WTC11 (cell line): ENCODE measurements around the gene CNOT1. TPM values are rescaled to one million over a fixed set of nuclear protein-coding genes. Genes with fewer than 3 reads are reported as not detected.

Source experiments
- ATAC-seq: fragments of 200-7000 bp; cut with Tn5 transposase; 2 replicates; pipeline ENCODE4 v1.10.0; 2021; ENCODE audit warnings: mild to moderate bottlenecking, moderate library complexity
- CTCF ChIA-PET: fragments of 300-600 bp; sonication (Branson Sonifier 250); formaldehyde crosslinking; loops from one replicate; lab custom pipeline; 2021; ENCODE audit warnings: antibody characterized with exemption; lab: Charles Lee
- POLR2A ChIA-PET: fragments of 350-600 bp; sonication (Branson Sonifier 250); formaldehyde crosslinking; loops from one replicate; lab custom pipeline; 2021; ENCODE audit warnings: antibody characterized with exemption; lab: Charles Lee
- DNase-seq: peaks from one replicate; pipeline ENCODE4 v3.0.0; 2021; ENCODE audit warnings: low spot score
- H3K27ac Mint-ChIP-seq: 2 replicates; pipeline ENCODE4 v1.8.0; 2021; ENCODE audit warnings: mixed read lengths
- H3K27me3 Mint-ChIP-seq: 2 replicates; pipeline ENCODE4 v1.8.0; 2021; ENCODE audit warnings: low read depth, mild to moderate bottlenecking, moderate library complexity, mixed read lengths
- H3K36me3 Mint-ChIP-seq: 2 replicates; pipeline ENCODE4 v1.8.0; 2021; ENCODE audit warnings: mixed read lengths
- H3K4me1 Mint-ChIP-seq: 2 replicates; pipeline ENCODE4 v1.8.0; 2022; ENCODE audit warnings: mixed read lengths
- H3K4me3 Mint-ChIP-seq: 2 replicates; pipeline ENCODE4 v1.8.0; 2021; ENCODE audit warnings: mild to moderate bottlenecking, moderate library complexity, mixed read lengths
- H3K9me3 Mint-ChIP-seq: 2 replicates; pipeline ENCODE4 v1.8.0; 2021; ENCODE audit warnings: mixed read lengths
- ATF6 ChIP-seq: sonication (generic); formaldehyde crosslinking; IDR thresholded peaks from 2 replicates; pipeline ENCODE4 v1.8.1; 2023; ENCODE audit warnings: mild to moderate bottlenecking, missing genetic modification reagents
- CREB1 ChIP-seq: sonication (generic); formaldehyde crosslinking; IDR thresholded peaks from 2 replicates; pipeline ENCODE4 v1.8.0; 2023; ENCODE audit warnings: mild to moderate bottlenecking, missing genetic modification reagents
- CREM ChIP-seq: sonication (generic); formaldehyde crosslinking; IDR thresholded peaks from 2 replicates; pipeline ENCODE4 v1.8.1; 2022; ENCODE audit warnings: mild to moderate bottlenecking, missing genetic modification reagents, moderate library complexity
- ELF4 ChIP-seq: sonication (generic); formaldehyde crosslinking; IDR thresholded peaks from 2 replicates; pipeline ENCODE4 v1.8.1; 2022; ENCODE audit warnings: low read depth, mild to moderate bottlenecking, moderate library complexity, missing genetic modification reagents
- JAZF1 ChIP-seq: fragments of 250-450 bp; sonication (Bioruptor Pico); IDR thresholded peaks from 2 replicates; pipeline ENCODE4 v1.9.0; 2021; ENCODE audit warnings: moderate library complexity, mild to moderate bottlenecking, inconsistent platforms
- MAX ChIP-seq: sonication (generic); formaldehyde crosslinking; IDR thresholded peaks from 2 replicates; pipeline ENCODE4 v1.8.0; 2022; ENCODE audit warnings: mild to moderate bottlenecking, missing genetic modification reagents
- PRDM15 ChIP-seq: sonication (generic); formaldehyde crosslinking; IDR thresholded peaks from 2 replicates; pipeline ENCODE4 v1.8.0; 2022; ENCODE audit warnings: missing genetic modification reagents
- RELA ChIP-seq: sonication (generic); formaldehyde crosslinking; IDR thresholded peaks from 2 replicates; pipeline ENCODE4 v1.8.1; 2022; ENCODE audit warnings: missing genetic modification reagents, mild to moderate bottlenecking, borderline replicate concordance
- SP1 ChIP-seq: sonication (generic); formaldehyde crosslinking; conservative IDR thresholded peaks from 2 replicates; pipeline ENCODE4 v1.8.1; 2022; ENCODE audit warnings: missing genetic modification reagents
- TEAD4 ChIP-seq: sonication (generic); formaldehyde crosslinking; IDR thresholded peaks from 2 replicates; pipeline ENCODE4 v1.8.0; 2022; ENCODE audit warnings: mild to moderate bottlenecking, missing genetic modification reagents
- USF1 ChIP-seq: sonication (generic); formaldehyde crosslinking; IDR thresholded peaks from 2 replicates; pipeline ENCODE4 v1.8.0; 2022; ENCODE audit warnings: mild to moderate bottlenecking, missing genetic modification reagents
- USF2 ChIP-seq: sonication (generic); formaldehyde crosslinking; IDR thresholded peaks from 2 replicates; pipeline ENCODE4 v1.8.1; 2023; ENCODE audit warnings: mild to moderate bottlenecking, missing genetic modification reagents, moderate library complexity
- ZNF219 ChIP-seq: sonication (generic); formaldehyde crosslinking; IDR thresholded peaks from 2 replicates; pipeline ENCODE4 v1.8.0; 2023; ENCODE audit warnings: missing genetic modification reagents, mild to moderate bottlenecking, borderline replicate concordance
- ZNF396 ChIP-seq: fragments of 250-450 bp; sonication (Bioruptor Pico); IDR thresholded peaks from 2 replicates; pipeline ENCODE4 v1.8.0; 2021; ENCODE audit warnings: mild to moderate bottlenecking, moderate library complexity, borderline replicate concordance
- ZNF416 ChIP-seq: fragments of 250-450 bp; sonication (Bioruptor Pico); IDR thresholded peaks from 2 replicates; pipeline ENCODE4 v1.9.0; 2021; ENCODE audit warnings: mild to moderate bottlenecking, inconsistent platforms
- ZNF425 ChIP-seq: fragments of 250-450 bp; sonication (Bioruptor Pico); conservative IDR thresholded peaks from 2 replicates; pipeline ENCODE4 v1.9.0; 2021; ENCODE audit warnings: mild to moderate bottlenecking
- total RNA-seq: library from RNA; stranded (reverse); gene quantifications from 3 replicates; pipeline ENCODE4 v1.2.3, GENCODE V29; 2021
- TF ChIP-seq, protein P1 (sequence below): sonication (generic); formaldehyde crosslinking; IDR thresholded peaks from 2 replicates; pipeline ENCODE4 v1.8.1; 2023; ENCODE audit warnings: mild to moderate bottlenecking, missing genetic modification reagents

CNOT1 gene
- total RNA-seq, 1 experiment from 2014 or later = 314 TPM

- TF ChIP-seq CREM (CRISPR knock-in tag) = no peak
- no peak for TF ChIP-seq CREB1 (CRISPR knock-in tag)
- TF ChIP-seq RELA (CRISPR knock-in tag) = no peak
- no peak for TF ChIP-seq USF1 (CRISPR knock-in tag)
- TF ChIP-seq, protein P1, sequence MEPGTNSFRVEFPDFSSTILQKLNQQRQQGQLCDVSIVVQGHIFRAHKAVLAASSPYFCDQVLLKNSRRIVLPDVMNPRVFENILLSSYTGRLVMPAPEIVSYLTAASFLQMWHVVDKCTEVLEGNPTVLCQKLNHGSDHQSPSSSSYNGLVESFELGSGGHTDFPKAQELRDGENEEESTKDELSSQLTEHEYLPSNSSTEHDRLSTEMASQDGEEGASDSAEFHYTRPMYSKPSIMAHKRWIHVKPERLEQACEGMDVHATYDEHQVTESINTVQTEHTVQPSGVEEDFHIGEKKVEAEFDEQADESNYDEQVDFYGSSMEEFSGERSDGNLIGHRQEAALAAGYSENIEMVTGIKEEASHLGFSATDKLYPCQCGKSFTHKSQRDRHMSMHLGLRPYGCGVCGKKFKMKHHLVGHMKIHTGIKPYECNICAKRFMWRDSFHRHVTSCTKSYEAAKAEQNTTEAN (CRISPR knock-in tag) = no peak
- TF ChIP-seq ZNF425 = no peak
- TF ChIP-seq USF2 (CRISPR knock-in tag) = no peak
- no peak for TF ChIP-seq ATF6 (CRISPR knock-in tag)
- TF ChIP-seq SP1 (CRISPR knock-in tag) = no peak
- TF ChIP-seq JAZF1 (CRISPR knock-in tag) = no peak
- TF ChIP-seq MAX (CRISPR knock-in tag) = no peak
Observed at GRCh38 chr16:58624209-58624608, 5.4 kb downstream of the CNOT1 start (continued).

DNA sequence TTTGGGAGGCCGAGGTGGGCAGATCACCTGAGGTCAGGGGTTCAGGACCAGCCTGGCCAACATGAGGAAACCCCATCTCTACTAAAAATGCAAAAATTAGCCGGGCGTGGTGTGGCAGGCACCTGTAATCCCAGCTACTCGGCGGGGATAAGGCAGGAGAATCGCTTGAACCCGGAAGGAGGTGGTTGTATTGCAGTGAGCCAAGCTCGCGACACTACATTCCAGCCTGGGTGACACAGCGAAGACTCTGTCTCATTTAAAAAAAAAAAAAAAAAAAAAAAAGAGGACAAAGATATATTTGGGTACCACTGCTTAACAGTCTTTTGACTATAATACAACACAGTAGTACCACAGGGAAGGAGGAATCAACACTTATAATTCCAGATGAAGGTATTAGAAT is 9.2 kb downstream of the CNOT1 start:
- TF ChIP-seq ZNF219 (CRISPR knock-in tag) (no peak), ELF4 (0 out of 2 replicates have a peak, but pooled peaks have one; percentile 55), PRDM15 (CRISPR knock-in tag) (no peak), ZNF396 (CRISPR knock-in tag) (no peak), ZNF416 (CRISPR knock-in tag) (no peak), TEAD4 (CRISPR knock-in tag) (no peak)
- TF ChIP-seq, all 79 proteins: peak for 1
- ChIA-PET CTCF (no interaction called here), POLR2A (interaction anchor here (0.6 kb wide), 3 partner anchors 19 to 602 kb away, joined by 3 to 5 read pairs (median 4); no protein-coding TSS in a partner anchor)
- H3K4me1 Mint-ChIP-seq = no peaks in the 10 kb centered on the region
- H3K9me3 Mint-ChIP-seq = no peaks in the 10 kb centered on the region
- H3K36me3 Mint-ChIP-seq = peaks cover 52% of the 10 kb centered on the region
- H3K27me3 Mint-ChIP-seq = no peaks in the 10 kb centered on the region
- H3K4me3 Mint-ChIP-seq = no peak overlapping the region
- H3K27ac Mint-ChIP-seq = no peak overlapping the region
- DNase-seq (no peak), ATAC-seq (no peak)
